Left kidney (tissue), 2 donors: Measurements from ENCODE around the gene CD38. TPM values are rescaled to one million over a fixed set of nuclear protein-coding genes. Genes with fewer than 3 reads are reported as not detected.
"Not testable (repeated sequence)": the region's sequence is repeated elsewhere in the genome, so short reads cannot be mapped to it uniquely, and the experiment has no call there.

ENCODE experiments used
- DNase-seq: peaks from one replicate; pipeline ENCODE4 v3.0.0-alpha.2; 2013
- polyA plus RNA-seq: library from polyadenylated mRNA; unstranded; fragments of 120-200 nt; gene quantifications from one replicate; pipeline ENCODE4 v1.2.1, GENCODE V29; 2013; ENCODE audit not compliant: insufficient read length

The CD38 gene
- polyA plus RNA-seq, 1 donor: 1.2 TPM

- DNase-seq: no peak
Observed at GRCh38 chr4:15797320-15797719, 19.2 kb downstream of the CD38 start.

- no peak for DNase-seq
Observed at GRCh38 chr4:15799141-15799540, 21.0 kb downstream of the CD38 start.

DNA sequence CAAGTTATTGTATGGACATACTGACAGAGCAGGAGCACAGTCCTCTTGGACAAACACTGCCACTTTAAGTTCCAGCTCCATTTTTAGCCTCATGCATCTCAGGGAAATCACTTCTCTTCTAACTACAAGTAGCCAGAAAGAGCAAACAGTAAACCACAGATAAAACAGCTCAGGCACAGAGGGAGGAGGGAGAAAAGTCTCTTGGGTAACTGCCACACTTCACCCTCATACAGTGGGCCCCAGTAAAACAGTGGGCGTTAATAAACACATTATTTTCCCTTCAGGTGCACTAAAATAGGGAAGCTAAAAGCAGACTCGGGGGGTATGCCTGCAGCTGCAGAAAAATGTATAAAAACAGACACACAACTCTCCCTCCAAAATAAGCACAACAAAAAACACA, 21.6 kb downstream of the CD38 start:
- DNase-seq: no peak

DNA sequence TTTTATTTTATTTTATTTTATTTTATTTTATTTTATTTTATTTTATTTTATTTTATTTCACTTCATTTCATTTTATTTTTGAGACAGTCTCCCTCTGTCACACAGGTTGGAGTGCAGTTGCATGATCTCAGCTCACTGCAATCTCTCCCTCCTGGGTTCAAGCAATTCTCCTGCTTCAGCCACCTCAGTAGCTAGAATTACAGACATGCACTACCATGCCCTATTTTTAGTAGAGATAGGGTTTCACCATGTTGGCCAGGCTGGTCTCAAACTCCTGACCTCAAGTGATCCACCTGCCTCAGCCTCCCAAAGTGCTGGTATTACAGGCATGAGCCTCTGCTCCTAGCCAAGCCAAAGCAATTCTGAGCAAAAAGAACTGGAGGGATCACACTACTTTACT, 24.4 kb downstream of the CD38 start:
- not testable (repeated sequence) for DNase-seq

DNA sequence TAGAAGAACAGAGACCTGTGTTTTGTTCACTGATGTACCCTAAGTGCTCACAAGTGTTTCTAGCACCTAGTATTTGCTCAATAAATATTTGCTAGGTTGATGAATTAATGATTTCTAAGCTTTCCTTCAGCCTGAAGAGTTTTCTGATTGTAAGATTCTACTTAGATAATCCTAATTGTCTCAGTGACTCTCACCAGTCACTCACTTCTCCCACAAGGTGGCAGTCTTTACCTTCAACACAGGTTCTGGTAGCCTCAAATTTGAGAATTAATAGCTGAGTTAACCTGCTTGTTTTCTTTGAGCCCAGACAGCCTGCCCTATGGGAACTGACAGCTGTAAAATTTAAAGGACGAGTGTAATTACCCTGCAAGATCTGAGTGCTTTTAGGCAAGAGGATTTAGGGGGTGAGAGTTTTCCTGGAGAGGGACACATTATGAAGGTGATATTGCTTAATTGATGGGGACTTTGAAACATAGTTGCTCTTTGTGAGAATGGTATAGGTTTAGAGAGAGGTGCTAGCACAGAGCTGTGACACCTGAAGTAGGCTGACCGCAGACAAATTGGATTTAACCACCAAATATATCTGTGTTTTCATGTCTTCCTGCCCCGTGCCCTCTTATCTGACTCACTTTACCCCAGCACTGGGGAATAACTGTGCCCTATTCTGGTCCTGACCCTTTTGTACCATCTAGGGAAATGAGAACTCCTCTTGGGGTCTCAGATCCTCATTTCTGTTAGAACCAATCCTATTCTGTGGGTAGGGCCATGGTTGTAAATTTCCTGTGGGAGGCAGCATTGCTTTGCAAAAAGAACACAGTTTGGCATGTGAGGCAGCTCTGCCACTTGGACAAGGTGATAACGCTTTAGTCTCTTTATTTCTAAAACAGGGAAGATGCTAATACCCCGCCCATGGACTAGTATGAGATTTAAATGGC, 27.7 kb downstream of the CD38 start:
- DNase-seq: peak; percentile 70

DNA sequence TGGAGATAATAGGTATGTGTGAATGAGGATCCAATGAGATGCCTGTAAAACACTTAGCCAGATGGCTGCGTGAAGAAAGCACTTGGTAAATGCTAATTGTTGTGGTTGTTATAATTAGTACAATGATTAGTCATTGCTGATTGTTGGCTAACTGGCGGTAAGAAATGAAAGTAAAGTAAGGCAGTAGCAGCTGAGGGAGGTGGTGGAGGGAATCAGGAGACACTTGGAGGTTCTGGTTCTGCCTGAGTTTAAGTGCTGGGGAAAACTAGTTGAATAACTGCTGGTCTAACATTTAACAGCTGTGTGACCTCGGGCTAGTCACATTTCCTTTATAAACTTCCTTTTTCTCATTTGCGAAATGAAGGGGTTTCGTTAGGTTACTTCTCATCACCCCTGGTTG, 30.9 kb downstream of the CD38 start:
- DNase-seq: no peak

GRCh38 chr4:15809466-15809865, 31.3 kb downstream of the CD38 start:
- no peak for DNase-seq

- no peak for DNase-seq
Observed at GRCh38 chr4:15811703-15812337, 33.7 kb downstream of the CD38 start.

GRCh38 chr4:15832523-15833451, 54.7 kb downstream of the CD38 start:
- no peak for DNase-seq

DNA sequence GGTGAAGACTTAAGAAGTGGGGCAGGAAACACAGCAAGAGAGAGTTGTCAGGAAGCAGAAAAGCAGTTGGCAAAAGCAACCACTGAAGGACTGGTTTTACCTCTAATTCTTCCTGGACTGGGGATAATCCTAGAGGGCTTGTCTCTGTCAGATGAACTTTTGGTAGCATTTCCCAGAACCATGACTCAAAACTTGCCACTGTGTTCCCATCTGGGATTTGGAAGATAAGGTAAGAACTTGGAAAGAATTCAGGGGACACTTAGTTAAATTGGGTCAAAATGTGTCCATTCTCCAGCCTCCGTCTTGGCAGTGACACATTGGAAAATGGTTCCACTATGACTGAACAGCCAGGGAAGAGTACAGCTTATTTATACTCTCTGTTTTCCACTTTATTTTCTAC, 55.7 kb downstream of the CD38 start:
- DNase-seq: no peak

DNA sequence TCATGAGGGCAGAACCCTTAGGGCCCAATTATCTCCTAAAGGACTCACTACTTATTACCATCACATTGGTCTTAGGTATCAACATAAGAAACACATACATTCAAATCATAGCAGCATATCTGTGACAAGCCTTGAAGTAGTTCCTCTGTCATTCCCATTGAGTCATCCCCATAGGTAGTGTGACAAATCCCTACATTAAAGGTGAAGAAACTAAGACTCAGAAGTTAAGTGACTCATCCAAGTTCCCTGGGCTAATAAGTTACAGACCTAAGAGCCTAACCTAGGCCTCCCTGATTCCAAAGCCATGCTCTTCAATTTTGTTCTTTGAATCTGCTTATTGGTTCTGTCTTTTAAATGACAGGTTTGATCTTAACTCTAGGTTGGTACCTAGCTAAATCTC, 58.2 kb downstream of the CD38 start:
- DNase-seq: no peak

DNA sequence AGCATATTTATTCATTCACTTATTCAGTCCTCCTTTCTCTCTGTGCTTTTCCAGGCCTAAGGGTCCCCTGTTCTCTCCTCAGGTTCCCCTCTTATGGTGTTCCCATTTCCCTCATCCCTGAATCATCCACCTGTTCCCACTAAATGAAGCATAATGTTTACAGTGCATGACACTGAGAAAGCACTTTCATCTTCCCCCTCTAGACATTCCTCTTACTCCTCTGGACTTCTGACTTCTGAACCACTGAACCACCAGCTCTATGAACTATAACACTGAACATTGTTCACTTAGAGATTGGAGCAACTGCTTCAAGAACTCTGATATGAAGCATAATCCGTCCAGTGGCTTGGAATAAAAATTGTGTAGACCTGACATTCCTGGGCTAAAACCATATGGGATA, 59.5 kb downstream of the CD38 start:
- DNase-seq: no peak

DNA sequence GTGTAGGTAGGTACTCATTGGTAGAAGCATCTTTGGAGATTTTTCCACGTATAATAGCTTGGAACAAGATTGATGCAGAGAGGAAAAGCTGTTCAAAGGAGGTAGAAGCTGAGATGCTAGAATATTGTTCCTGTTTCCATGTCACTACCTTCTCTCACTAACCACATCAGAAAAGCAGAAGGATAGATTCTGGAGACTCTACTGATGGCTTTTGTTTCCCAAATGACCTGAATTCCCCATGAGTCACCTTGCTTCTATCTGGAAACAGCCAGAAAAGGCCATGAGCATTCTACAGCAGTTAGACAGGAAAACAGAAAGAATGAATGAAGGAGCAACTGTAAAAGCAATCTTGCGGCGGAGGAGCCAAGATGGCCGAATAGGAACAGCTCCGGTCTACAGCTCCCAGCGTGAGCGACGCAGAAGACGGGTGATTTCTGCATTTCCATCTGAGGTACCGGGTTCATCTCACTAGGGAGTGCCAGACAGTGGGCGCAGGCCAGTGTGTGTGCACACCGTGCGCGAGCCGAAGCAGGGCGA, 63.1 kb downstream of the CD38 start:
- not testable (repeated sequence) for DNase-seq

GRCh38 chr4:15847746-15848145, 69.6 kb downstream of the CD38 start:
- no peak for DNase-seq

DNA sequence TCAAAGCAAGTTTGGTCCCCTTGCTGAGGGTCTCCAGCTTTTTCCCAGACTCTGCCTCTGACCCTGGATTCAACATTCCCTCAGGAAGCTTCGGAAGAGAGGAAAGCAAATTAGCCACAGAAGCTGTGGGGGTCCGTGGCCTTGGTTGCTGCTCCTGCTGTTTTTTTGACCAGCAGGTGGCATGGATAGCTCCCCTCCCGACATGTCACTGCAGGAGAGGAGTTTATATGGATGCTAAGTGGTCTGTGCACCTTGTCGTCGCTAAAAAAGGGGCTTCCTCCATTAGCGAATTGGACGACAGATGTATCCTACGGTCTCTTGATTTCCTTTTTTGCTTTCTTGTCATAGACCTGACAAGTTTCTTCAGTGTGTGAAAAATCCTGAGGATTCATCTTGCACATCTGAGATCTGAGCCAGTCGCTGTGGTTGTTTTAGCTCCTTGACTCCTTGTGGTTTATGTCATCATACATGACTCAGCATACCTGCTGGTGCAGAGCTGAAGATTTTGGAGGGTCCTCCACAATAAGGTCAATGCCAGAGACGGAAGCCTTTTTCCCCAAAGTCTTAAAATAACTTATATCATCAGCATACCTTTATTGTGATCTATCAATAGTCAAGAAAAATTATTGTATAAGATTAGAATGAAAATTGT, 70.2 kb downstream of the CD38 start:
- no peak for DNase-seq

- no peak for DNase-seq
Observed at GRCh38 chr4:15851969-15852368, 73.8 kb downstream of the CD38 start.

DNA sequence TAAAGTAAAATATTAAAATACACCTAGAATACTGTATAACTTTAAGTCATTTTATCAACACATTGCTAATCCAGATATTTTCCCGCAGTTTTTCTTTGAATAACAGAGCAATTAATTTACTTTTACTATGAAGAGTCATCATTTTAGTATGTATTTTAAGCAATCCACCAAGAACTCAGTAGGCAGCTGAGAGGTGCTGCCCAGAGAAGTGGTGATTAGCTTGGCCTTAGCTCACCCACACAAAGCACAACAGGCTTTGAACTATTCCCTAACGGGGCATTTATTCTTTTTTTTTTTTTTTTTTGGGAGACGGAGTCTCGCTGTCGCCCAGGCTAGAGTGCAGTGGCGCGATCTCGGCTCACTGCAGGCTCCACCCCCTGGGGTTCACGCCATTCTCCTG, 74.4 kb downstream of the CD38 start:
- DNase-seq: no peak

- DNase-seq: no peak
Observed at GRCh38 chr4:15853345-15853744, 75.2 kb downstream of the CD38 start.

GRCh38 chr4:15855804-15856475, 77.8 kb downstream of the CD38 start:
- peak; percentile 26 for DNase-seq

DNA sequence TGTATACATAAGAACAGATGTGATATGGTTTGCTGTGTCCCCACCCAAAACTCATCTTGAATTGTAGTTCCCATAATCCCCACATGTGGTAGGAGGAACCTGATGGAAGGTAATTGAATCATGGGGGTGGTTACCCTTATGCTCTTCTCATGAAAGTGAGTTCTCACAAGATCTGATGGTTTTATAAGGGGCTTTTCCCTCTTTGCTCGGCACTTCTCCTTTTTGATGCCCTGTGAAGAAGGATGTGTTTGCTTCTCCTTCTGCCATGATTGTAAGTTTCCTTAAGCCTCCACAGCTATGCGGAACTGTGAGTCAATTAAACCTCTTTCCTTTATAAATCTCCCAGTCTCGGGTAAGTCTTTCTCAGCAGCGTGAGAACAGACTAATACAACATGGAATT, 83.1 kb downstream of the CD38 start:
- DNase-seq: not testable (repeated sequence)
